ENCODE data around the gene ZNF581.

The ZNF581 gene

DNA sequence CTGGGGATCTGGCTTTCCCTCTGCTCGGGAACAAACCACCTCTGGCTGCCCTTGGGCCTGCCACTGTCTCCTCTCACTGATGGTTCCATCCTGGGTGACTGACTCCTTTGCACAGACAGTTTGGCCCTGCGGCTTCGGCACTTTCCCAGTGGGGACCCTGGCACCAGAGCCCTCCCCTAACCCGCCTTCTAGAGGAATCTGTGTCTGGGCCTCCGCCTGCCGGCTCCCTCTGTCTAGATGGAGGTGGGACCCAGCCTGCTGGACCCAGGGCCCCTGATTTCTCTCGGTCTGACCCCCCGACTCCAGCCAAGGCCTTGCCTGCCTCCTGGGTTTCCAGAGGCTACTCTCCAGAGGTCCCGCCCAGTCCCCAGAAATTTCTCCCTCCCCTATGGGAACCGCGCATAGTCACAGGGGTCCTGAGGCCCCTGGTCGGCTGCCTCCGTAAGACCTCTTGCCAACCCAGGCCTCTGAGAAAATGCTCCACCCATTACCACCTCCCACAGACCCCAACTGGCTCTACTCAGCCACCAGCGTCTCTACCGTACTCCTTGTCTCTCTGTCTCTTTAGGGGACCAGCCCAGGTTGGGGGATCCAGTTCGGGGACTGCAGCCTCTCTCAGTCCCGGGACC is 7.3 kb downstream of the ZNF581 start:
- no peak for DNase-seq

DNA sequence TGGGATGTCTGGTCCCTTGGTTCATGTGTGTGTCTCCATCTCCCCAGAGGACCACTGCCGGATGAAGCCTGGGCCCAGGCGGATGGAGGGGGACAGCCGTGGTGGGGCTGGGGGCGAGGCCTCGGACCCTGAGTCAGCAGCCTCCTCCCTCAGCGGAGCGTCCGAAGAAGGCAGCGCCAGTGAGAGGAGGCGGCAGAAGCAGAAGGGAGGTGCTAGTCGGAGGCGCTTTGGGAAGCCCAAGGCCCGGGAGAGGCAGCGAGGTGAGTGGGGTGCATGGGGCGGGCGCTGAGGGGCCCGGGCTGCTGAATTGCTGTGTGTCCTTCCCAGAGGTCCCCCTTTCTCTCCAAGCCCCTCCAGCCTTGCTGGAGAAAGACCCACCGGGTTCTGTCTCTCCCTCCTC is 7.8 kb downstream of the ZNF581 start:
- DNase-seq, result no peak

DNA sequence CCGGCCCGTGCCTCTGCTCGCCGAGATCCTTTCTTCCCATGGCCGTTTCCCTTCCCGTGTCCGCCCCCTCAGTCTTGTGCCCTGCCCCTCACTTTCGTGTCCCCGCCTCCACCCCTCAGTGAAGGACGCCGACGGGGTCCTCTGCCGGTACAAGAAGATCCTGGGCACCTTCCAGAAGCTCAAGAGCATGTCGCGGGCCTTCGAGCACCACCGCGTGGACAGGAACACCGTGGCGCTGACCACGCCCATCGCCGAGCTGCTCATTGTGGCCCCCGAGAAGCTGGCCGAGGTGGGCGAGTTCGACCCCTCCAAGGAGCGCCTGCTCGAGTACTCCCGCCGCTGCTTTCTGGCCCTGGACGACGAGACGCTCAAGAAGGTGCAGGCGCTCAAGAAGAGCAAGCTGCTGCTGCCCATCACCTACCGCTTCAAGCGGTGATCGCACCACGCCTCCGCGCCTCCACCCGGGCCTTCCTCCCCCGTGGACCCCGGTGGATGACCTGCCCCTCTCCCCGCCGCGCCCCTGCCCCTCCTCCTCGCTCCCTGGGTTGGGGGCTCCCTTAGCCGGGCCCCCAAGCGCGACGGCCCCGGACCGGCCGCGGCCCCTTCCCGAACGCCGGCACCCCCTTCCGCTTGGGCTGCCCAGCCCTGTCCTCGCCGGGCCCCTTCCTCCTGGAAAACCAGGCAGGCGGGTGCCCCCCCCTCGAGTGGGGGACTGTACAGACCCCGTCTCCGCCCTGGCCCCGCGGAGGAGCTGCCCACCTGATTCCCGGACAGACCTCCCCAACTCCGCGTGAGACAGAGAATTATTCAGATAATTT is 9.1 kb downstream of the ZNF581 start:
- DNase-seq, result no peak

DNA sequence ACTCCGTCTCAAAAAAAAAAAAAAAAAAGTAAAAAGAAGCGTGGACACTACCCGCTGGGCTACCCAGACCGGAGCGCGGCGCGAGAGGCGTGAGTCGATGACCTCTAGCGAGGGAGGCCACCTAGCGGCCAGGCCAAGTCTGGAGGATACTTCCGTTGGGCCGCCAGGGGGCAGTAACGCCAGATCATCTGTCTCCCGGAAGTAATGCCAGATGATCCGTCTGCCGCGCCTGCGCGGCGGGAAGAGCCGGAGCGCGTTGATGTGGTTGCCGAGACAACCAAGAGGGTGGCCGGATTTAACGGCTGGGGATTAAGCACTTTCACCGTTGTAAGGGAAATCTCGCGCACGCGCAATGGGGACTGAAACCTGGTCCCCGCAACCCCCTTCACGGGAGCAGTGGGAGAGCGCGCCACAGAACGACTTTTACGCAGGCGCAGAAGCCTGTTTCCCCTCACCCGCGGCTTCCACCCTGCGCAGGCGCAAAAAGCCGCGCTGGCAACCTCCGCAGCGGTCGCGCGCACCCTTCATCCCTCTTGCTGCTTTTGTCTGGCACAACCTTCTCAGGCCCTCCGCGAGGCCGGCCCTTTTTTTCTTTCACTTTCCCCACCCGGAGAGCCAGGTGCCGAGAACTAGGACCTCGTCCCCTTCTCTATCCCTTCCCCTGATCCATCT is 10.3 kb downstream of the ZNF581 start:
- DNase-seq, result peak; percentile 98

DNA sequence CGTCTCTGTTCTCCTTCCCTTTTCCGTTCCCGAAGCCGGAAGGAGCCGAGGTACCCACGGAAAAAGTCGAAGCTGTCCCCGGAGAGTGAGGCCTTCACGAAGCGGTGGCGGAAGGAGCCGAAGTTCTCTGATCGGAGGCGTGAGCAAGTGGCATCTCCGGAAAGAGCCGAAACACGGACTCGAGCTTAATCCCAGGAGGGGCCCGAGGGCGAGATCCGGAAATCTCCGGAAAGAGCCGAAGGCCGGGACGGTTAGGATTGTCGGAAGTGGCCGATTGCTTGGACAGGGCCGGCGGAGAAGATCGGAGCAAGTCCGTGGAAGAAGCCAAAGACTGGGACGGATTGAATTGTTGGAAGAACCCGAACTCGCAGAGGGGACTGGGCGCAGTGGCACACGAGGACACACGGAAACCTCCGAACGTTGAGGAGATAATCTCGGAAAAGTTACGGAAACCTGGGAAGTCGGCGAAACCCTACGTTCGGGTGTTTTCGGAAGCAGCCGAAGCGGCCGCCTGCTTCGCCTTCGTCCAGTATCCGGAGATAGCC is 10.9 kb downstream of the ZNF581 start:
- DNase-seq, result peak; percentile 98

DNA sequence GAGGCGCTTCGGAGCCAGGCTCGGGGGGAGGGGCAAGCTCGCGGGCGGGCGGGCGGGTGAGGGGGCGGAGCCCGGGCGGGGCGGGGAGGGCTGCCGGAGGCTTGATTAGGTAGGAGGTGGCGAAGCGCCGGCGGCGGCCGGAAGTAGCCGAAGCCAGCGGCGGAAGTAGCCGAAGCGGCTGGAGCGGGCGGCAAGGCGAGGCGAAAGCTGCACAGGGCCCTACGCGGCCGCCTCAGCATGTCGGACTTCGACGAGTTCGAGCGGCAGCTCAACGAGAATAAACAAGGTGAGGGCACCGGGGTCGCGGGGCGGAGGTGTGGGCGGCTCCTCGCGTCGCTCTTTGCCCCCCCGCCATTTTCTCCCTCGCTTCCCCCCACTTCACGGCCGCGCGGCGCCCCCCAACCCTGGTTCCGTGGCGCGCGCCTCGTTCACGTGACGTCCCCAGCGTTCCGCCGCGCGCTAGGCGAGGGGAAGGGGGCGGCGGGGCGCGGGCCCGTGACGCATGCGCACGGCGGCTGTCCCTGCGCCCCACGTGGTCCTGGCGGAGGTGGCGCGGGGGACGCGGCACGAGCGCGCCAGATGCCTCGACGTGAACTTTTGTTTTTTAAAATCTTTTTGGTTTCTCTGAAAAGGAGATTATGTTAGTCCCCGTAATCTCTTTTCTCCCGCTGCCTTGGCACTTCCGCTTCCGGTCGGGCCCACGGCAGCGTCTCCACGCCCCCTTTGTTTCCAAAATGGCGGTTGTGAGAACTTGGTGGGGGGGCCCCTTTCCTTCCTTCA is 11.6 kb downstream of the ZNF581 start, which contains the start of gene U2AF2:
TSS of gene U2AF2 (plus strand) at position 168 of the 780 bp plus-strand sequence. CDS start at position 238, 70 bp downstream.
- peak; percentile 69 for DNase-seq

DNA sequence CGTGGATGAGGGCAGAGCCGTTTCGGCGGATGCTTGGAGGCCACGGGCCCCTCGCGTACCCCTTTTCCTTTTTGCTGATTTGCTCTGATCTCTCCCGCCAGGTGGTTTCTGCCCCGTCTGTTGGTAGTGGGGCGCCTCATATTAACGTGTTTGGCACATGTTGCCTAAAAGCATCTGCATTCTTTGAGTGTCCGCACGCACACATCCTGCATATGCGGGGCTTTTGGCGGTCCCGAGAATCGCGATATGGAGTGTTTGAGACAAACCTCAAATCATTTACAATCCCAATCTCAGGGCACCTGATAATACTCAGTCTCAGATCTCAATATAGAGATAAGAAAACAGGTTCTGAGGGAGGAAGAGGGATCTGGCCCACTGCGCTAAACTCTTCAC is 12.2 kb downstream of the ZNF581 start:
- DNase-seq, result no peak

DNA sequence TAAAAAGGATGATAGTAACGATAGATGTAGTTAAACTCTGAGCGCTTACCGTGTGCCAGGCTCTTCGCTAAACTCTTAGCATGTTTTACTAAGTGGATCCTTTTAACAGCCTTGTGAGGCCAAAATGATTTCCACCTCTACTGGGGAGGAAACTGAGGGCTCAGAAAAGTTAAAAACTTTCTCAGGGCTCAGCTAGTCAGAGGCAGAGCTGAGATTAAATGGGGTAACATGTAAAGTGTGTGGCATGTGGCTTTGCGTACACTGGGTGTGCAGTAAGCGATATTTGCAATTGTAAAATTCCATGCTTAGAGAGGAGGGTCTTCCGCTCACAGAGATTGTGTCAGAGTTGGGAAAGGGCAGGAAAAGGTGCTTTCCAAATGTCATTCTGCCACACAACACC is 13.1 kb downstream of the ZNF581 start:
- DNase-seq, result no peak

DNA sequence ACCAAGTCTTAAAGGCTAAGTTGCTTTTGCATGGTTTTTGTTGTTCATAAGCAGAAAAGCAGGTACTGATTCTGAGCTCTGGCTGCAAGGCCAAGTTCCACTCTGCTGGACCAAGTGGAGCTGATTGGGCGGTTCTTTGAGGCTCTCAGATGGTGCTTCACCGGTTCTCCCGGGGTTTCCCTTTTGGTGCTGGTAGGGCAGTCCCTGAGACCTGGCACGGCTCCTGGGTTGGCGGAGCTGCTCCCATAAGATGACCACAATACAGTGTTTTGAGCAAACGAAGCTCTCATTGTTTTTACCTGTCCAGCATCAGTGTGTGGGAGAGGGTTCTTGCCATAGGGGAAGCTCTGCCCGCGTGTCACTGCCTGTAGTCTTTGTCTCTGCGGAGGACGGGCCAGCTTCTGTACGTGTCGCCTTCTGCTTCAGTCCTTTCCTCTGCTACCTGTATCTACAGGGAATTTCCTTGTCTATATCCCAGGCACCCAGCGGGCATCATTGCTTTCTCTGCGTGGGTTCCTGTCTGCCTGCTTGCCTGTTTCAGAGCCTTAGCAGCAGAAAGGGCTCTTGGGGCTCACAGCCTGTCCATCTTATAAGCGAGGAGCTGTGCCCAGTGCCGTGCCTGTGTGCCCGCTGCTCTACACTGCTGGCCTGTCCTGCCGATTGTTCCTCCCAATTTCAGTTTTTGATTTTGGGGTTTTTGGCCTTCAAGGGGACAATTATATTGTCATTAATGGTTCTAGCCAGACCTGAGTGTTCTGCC is 13.7 kb downstream of the ZNF581 start:
- no peak for DNase-seq

DNA sequence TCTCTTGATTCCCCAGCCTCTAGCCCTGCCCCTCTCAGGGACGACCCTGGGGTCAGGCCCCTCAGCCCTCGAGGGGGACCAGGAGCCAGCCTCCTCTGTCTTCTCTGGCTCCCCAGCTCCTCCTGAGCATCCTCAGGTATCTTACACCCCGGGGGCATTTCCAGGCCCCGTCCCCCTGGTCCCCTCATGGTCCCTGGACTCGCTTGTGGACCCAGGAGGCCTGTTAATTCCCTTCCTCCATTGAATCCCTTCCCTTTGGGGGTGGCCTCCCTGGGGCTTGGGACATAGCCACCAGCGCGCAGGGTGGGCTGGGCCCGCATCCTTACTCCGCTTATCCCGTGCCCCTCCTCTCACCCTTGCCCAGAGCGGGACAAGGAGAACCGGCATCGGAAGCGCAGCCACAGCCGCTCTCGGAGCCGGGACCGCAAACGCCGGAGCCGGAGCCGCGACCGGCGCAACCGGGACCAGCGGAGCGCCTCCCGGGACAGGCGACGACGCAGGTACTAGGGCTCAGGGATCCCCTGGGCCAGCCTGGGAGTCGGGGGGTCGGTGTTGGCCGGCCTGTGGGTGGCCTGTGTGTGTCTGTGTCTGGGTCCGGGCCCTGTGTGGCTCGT is 15.5 kb downstream of the ZNF581 start:
- DNase-seq, result no peak

DNA sequence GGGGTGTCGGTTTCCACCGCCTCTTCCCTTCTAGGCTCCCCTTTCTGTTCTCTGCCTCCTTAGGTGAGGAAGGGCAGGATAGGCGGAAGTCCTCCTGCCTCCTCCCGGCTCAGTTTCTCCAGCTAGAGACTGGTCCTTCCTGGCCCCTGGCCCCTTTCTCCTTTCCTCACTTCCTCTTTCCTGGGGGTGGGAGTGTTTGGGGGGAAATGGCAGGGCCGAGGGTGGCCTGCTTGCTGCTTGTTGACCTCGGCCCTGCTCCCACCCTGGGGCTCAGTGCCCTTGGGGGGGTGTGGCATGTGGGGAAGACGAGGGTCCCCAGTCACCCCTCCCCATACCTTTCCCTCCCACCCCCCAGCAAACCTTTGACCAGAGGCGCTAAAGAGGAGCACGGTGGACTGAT is 16.4 kb downstream of the ZNF581 start:
- no peak for DNase-seq

DNA sequence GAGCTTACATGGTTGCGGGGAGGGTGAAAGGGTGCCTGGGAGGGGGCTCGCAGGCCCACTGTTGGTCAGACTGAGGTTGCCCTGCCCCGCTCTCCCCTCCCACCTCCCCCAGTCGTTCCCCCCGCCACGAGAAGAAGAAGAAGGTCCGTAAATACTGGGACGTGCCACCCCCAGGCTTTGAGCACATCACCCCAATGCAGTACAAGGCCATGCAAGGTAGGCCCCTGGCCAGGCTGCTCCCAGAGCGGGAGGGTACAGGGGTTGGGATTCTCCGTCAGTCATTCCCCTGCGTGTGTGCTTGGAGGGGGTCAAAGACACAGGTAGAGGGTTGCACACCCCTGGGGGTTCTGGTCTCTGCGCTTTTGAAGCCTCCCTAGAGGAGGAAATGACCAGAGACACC is 17.0 kb downstream of the ZNF581 start:
- no peak for DNase-seq

DNA sequence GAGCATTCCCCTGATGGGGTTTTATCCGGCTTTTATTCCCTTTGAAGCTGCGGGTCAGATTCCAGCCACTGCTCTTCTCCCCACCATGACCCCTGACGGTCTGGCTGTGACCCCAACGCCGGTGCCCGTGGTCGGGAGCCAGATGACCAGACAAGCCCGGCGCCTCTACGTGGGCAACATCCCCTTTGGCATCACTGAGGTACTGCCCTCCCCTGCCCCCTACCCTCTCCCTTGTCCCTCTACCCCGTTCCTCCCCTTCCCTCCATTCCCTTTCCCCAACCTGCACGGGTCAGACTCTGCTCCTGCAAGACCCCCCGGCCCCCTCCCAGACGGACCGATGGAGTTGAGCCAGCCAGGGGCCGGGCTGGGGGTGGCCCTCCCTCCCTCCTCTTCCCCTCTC is 17.5 kb downstream of the ZNF581 start:
- DNase-seq, result no peak

DNA sequence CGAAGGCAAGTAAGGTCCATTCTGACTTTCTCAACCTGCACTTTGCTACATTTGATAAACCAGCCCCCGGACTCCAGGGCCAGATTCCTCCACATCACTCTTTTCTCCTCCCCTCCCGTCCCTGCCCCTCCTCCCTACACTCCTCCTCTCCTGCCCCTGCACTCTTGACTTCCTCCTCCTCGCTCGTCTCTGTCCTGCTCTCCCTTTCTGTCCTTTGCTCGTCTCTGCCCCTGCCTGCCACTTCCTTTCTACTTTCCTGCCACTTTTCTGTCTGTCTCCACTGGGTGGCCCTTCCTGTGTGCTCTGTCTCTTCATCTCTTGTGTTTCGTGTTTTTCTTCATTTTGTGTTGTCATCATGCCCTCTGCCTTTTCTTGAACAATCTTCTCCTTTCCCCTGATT is 18.4 kb downstream of the ZNF581 start:
- DNase-seq, result no peak

DNA sequence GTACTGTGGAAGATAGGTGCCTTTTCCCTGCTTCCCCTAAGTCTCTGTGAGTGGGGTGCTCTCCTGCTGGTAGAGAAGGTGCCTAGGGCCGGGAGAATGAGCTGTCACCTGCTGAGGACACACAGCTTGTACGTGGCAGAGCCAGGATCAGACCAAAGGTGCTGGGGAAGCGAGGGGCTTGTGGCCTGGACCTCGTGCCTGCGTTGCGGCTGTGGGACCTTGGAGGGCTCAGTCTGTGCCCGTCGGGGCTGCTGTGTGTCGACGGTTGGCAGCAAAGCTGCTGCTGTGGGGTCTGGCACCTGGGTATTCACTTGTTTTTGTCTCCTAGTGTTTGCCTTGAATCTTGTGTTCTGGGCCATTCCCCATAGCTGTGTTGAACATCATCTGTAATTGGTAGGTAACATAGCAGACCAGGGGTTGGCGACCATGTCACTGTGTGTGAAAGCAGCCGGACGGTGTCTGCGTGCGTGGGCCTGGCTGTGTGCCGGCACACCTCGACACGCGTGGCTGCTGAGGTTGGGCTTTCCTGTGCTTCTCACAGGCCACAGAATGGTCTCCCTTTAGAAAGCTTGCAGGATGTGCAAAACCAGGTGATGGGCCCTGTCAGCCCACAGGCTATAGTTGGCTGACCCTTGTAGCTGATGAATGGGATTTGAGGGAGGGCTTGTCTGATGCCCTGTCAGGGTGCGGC is 20.5 kb downstream of the ZNF581 start:
- no peak for DNase-seq

DNA sequence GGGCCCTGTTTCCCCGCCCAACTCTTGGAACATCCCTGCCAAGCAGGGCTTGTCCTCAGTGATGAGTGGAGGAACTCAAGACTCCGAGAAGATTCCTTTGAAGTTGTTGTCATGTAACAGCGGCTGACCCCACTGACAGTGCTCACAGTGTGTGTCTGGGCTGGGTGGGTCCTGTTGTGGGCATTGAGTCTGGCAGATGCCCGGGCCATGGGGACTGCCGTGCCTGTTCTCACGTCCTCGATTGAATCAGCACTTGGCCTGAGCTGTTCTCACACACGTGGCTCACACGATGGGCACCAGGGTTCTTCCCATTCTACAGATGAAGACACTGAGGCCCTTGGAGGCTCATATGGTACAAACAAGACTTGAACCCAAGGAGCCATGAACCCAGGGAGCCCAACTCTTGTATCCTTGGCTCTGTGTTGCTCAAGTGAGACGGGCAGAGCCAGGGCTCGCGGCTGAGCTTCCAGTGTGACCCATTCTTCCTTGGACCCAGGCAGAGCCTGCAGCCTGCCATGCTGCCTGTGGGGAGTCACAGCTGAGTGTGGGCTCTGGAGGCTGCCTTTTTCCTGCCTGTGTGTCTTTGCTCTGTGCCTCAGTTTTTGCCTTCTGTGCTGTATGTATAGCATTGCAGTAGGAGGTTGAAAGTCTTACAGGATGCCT is 23.0 kb downstream of the ZNF581 start:
- DNase-seq, result no peak

DNA sequence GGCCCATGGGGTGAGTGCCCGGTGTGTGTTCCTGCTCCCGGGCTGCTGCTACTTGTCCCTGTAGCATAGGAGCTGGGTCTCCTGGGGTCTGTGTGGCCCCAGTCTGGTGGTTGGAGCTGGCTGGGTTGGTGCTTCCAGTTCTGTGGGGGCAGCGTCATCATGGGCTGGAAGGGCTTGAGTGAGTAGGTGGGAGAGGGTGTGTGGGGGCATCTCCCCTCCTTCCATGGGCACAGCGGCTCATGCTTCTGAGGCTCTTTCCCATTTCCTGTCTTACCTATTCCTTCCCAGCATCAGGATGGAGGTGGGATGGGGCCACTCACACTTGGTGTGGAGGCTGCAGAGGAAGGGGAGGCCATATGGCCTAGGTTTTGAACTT is 23.5 kb downstream of the ZNF581 start:
- no peak for DNase-seq

DNA sequence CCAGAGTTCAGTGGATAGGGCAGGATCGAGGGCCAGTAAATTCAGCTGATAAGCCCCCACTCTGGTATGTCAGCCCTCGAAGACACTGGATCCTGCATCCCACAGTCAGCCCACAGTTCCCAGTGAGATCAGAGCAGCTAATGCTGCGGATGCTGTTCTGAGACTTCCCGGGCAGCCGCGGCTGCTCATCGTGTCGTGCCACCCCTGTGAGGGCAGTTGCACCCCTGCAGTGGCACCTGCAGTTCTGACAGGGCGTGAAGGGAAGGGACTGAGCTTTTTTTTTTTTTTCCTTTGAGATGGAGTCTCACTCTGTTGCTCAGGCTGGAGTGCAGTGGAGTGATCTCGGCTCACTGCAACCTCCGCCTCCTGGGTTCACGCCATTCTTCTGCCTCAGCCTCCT is 24.1 kb downstream of the ZNF581 start:
- DNase-seq, result no peak

DNA sequence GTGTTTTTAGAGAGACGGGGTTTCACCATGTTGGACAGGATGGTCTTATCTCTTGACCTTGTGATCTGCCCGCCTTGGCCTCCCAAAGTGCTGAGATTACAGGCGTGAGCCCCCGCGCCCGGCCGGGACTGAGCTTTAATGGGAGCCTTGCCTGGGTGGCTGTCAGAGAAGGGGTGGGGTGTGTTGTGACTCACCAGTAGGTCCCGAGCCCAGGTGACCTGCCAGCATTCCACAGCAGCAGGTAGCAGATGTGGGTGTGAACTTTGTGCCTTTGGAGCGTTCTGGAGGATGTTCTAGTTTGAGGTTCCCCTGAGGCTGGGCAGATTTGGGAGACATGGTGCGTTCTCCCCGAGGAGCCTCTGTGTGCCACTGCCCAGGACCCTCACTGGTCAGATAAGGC is 24.5 kb downstream of the ZNF581 start:
- DNase-seq, result no peak

DNA sequence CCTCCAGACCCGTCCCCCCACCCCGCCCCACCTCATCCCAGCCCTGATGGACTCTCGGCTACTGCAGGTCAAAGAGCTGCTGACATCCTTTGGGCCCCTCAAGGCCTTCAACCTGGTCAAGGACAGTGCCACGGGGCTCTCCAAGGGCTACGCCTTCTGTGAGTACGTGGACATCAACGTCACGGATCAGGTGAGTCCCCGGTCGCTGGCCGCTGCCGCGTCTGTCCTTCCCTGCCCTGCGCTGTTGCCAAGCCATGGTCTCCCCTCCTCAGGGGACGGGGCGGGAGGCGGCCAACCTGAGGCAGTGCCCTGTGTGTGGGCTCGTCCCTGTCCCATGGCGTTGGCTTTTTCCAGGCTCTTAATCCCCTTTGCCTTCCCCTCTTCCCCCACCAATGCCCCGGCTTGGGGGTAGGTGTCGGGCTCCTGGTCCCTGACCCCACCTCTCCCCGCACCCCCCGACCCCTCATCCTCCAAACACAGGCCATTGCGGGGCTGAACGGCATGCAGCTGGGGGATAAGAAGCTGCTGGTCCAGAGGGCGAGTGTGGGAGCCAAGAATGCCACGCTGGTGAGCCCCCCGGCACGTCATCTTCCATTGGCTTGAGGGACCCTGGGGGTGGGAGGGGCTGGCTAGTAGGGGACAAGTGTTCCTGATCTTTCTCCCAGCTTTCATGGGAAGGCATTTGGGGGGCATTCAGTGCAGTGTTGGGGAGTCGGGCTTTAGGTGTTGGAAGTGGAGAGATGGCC is 25.3 kb downstream of the ZNF581 start:
- DNase-seq, result no peak
